Peyer's patch (tissue), 4 donors: ENCODE results near the gene CYP4F12.

Source experiments
- CTCF ChIP-seq, 6 experiments: fragments of 450-650 bp in 4 of 6; fragments of 200-600 bp in 2 of 6; sonication (generic) in 1 of 6; IDR thresholded peaks; one replicate each; pipeline ENCODE4 v1.5.1; 2017 to 2019; ENCODE audit warnings: antibody characterized with exemption in 6 of 6, mild to moderate bottlenecking in 3 of 6, moderate library complexity in 1 of 6
- POLR2A ChIP-seq, 2 donors: fragments of 450-650 bp; IDR thresholded peaks; one replicate each; pipeline ENCODE4 v1.5.1; 2017; ENCODE audit warnings: antibody characterized with exemption in 2 of 2, mild to moderate bottlenecking in 2 of 2, moderate library complexity in 2 of 2

- TF ChIP-seq CTCF (IDR thresholded peaks at IDR 0.05) = no peak
- TF ChIP-seq POLR2A (IDR thresholded peaks at IDR 0.05) = no peak
Observed at GRCh38 chr19:15635016-15635805, 37.7 kb upstream of the CYP4F12 start.
